WTC11 (cell line): Measurements from ENCODE around the gene STAC2. TPM values are rescaled to one million over a fixed set of nuclear protein-coding genes. Genes with fewer than 3 reads are reported as not detected.
A peak's percentile ranks its signal among the peaks of the same experiment; 100 is the strongest.
"Not testable (repeated sequence)": the region's sequence is repeated elsewhere in the genome, so short reads cannot be mapped to it uniquely, and the experiment has no call there.

Source experiments
- ATAC-seq: fragments of 200-7000 bp; cut with Tn5 transposase; 2 replicates; pipeline ENCODE4 v1.10.0; 2021; ENCODE audit warnings: mild to moderate bottlenecking, moderate library complexity
- CTCF ChIA-PET: fragments of 300-600 bp; sonication (Branson Sonifier 250); formaldehyde crosslinking; loops from one replicate; lab custom pipeline; 2021; ENCODE audit warnings: antibody characterized with exemption; lab: Charles Lee
- POLR2A ChIA-PET: fragments of 350-600 bp; sonication (Branson Sonifier 250); formaldehyde crosslinking; loops from one replicate; lab custom pipeline; 2021; ENCODE audit warnings: antibody characterized with exemption; lab: Charles Lee
- DNase-seq: peaks from one replicate; pipeline ENCODE4 v3.0.0; 2021; ENCODE audit warnings: low spot score
- H3K27ac Mint-ChIP-seq: 2 replicates; pipeline ENCODE4 v1.8.0; 2021; ENCODE audit warnings: mixed read lengths
- H3K27me3 Mint-ChIP-seq: 2 replicates; pipeline ENCODE4 v1.8.0; 2021; ENCODE audit warnings: low read depth, mild to moderate bottlenecking, moderate library complexity, mixed read lengths
- H3K36me3 Mint-ChIP-seq: 2 replicates; pipeline ENCODE4 v1.8.0; 2021; ENCODE audit warnings: mixed read lengths
- H3K4me1 Mint-ChIP-seq: 2 replicates; pipeline ENCODE4 v1.8.0; 2022; ENCODE audit warnings: mixed read lengths
- H3K4me3 Mint-ChIP-seq: 2 replicates; pipeline ENCODE4 v1.8.0; 2021; ENCODE audit warnings: mild to moderate bottlenecking, moderate library complexity, mixed read lengths
- H3K9me3 Mint-ChIP-seq: 2 replicates; pipeline ENCODE4 v1.8.0; 2021; ENCODE audit warnings: mixed read lengths
- CBFB ChIP-seq: sonication (generic); formaldehyde crosslinking; IDR thresholded peaks from 2 replicates; pipeline ENCODE4 v1.8.1; 2022; ENCODE audit warnings: mild to moderate bottlenecking, low read depth, missing genetic modification reagents
- ELF4 ChIP-seq: sonication (generic); formaldehyde crosslinking; IDR thresholded peaks from 2 replicates; pipeline ENCODE4 v1.8.1; 2022; ENCODE audit warnings: low read depth, mild to moderate bottlenecking, moderate library complexity, missing genetic modification reagents
- ESRRA ChIP-seq: sonication (generic); formaldehyde crosslinking; IDR thresholded peaks from 2 replicates; pipeline ENCODE4 v1.8.1; 2022; ENCODE audit warnings: mild to moderate bottlenecking, missing genetic modification reagents, borderline replicate concordance
- GABPB1 ChIP-seq: sonication (generic); formaldehyde crosslinking; IDR thresholded peaks from 2 replicates; pipeline ENCODE4 v1.8.1; 2023; ENCODE audit warnings: mild to moderate bottlenecking, missing genetic modification reagents
- GRHL2 ChIP-seq: fragments of 250-450 bp; sonication (Bioruptor Pico); IDR thresholded peaks from 2 replicates; pipeline ENCODE4 v1.8.0; 2022; ENCODE audit warnings: mild to moderate bottlenecking, moderate library complexity; ENCODE audit not compliant: insufficient replicate concordance, severe bottlenecking
- GTF2I ChIP-seq: fragments of 250-450 bp; sonication (Bioruptor Pico); conservative IDR thresholded peaks from 2 replicates; pipeline ENCODE4 v1.4.0; 2021; ENCODE audit warnings: mild to moderate bottlenecking
- NFYB ChIP-seq: sonication (generic); formaldehyde crosslinking; conservative IDR thresholded peaks from 2 replicates; pipeline ENCODE4 v1.8.0; 2022; ENCODE audit warnings: low read depth, missing genetic modification reagents
- NR3C1 ChIP-seq: sonication (generic); formaldehyde crosslinking; conservative IDR thresholded peaks from 2 replicates; pipeline ENCODE4 v1.8.1; 2023; ENCODE audit warnings: low read depth, mild to moderate bottlenecking, missing genetic modification reagents
- RORB ChIP-seq: fragments of 250-450 bp; sonication (Bioruptor Pico); IDR thresholded peaks from 2 replicates; pipeline ENCODE4 v1.9.0; 2021; ENCODE audit warnings: mild to moderate bottlenecking
- SMAD3 ChIP-seq: sonication (generic); formaldehyde crosslinking; IDR thresholded peaks from 2 replicates; pipeline ENCODE4 v1.8.0; 2022; ENCODE audit warnings: missing genetic modification reagents, mild to moderate bottlenecking, borderline replicate concordance
- SMAD4 ChIP-seq: sonication (generic); formaldehyde crosslinking; IDR thresholded peaks from 2 replicates; pipeline ENCODE4 v1.8.0; 2022; ENCODE audit warnings: mild to moderate bottlenecking, missing genetic modification reagents
- ZNF232 ChIP-seq: sonication (generic); formaldehyde crosslinking; IDR thresholded peaks from 2 replicates; pipeline ENCODE4 v1.8.0; 2022; ENCODE audit warnings: mild to moderate bottlenecking, missing genetic modification reagents
- ZNF317 ChIP-seq: sonication (generic); formaldehyde crosslinking; IDR thresholded peaks from 2 replicates; pipeline ENCODE4 v1.8.1; 2023; ENCODE audit warnings: low read depth, mild to moderate bottlenecking, moderate library complexity, missing genetic modification reagents, borderline replicate concordance
- ZNF396 ChIP-seq: fragments of 250-450 bp; sonication (Bioruptor Pico); IDR thresholded peaks from 2 replicates; pipeline ENCODE4 v1.8.0; 2021; ENCODE audit warnings: mild to moderate bottlenecking, moderate library complexity, borderline replicate concordance
- ZNF671 ChIP-seq: fragments of 250-450 bp; sonication (Bioruptor Pico); IDR thresholded peaks from 2 replicates; pipeline ENCODE4 v1.8.0; 2021; ENCODE audit warnings: mild to moderate bottlenecking
- total RNA-seq: library from RNA; stranded (reverse); gene quantifications from 3 replicates; pipeline ENCODE4 v1.2.3, GENCODE V29; 2021
- TF ChIP-seq, protein P1 (sequence below): sonication (generic); formaldehyde crosslinking; conservative IDR thresholded peaks from 2 replicates; pipeline ENCODE4 v1.8.1; 2022; ENCODE audit warnings: mild to moderate bottlenecking, missing genetic modification reagents
- TF ChIP-seq, protein P2 (sequence below): sonication (generic); formaldehyde crosslinking; IDR thresholded peaks from 2 replicates; pipeline ENCODE4 v1.8.1; 2022; ENCODE audit warnings: low read depth, mild to moderate bottlenecking, moderate library complexity, missing genetic modification reagents, borderline replicate concordance
- TF ChIP-seq, protein P3 (sequence below): sonication (generic); formaldehyde crosslinking; IDR thresholded peaks from 2 replicates; pipeline ENCODE4 v1.8.0; 2022; ENCODE audit warnings: mild to moderate bottlenecking, missing genetic modification reagents
- TF ChIP-seq, protein P4 (sequence below): sonication (generic); formaldehyde crosslinking; IDR thresholded peaks from 2 replicates; pipeline ENCODE4 v1.8.1; 2022; ENCODE audit warnings: missing genetic modification reagents, borderline replicate concordance
- TF ChIP-seq, protein P5 (sequence below): sonication (generic); formaldehyde crosslinking; IDR thresholded peaks from 2 replicates; pipeline ENCODE4 v1.8.1; 2023; ENCODE audit warnings: mild to moderate bottlenecking, moderate library complexity, missing genetic modification reagents
- TF ChIP-seq, protein P6 (sequence below): sonication (generic); formaldehyde crosslinking; conservative IDR thresholded peaks from 2 replicates; pipeline ENCODE4 v1.8.1; 2023; ENCODE audit warnings: mild to moderate bottlenecking, low read depth, missing genetic modification reagents, moderate library complexity
- TF ChIP-seq, protein P7 (sequence below): fragments of 250-450 bp; sonication (Bioruptor Pico); IDR thresholded peaks from 2 replicates; pipeline ENCODE4 v2.1.2; 2022; ENCODE audit warnings: mild to moderate bottlenecking, moderate library complexity
- TF ChIP-seq, protein P8 (sequence below): fragments of 200-600 bp; IDR thresholded peaks from 2 replicates; pipeline ENCODE4 v1.8.0; 2022; ENCODE audit warnings: antibody characterized with exemption

The STAC2 gene
- total RNA-seq, 1 experiment from 2014 or later: 4.2 TPM

DNA sequence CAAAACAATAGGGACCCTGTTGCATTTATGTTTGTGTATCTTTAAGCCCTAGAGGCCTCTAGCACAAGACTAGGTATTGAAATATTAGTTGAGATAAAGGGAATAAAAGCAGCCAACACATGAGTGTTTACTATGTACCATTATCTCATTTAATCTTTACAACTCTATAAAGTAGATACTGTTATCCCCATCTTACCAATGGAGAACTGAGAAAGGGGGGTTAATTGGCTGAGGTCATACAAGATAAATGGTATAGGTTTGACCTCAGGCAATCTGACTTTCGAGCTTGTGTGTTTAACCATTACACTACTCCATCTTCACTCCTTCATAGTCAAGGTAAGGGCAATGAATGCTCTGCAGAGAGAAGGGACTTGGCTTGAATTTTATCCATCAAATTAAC lies 26.3 kb upstream of the STAC2 start:
- no peaks in the 10 kb centered on the region for H3K36me3 Mint-ChIP-seq
- ChIA-PET POLR2A (no interaction called here), CTCF (interaction anchor here (1.2 to 11.0 kb wide), 4 partner anchors 9 to 45 kb away, joined by 4 to 217 read pairs (median 10); no protein-coding TSS in a partner anchor)
- H3K4me3 Mint-ChIP-seq: no peak overlapping the region
- H3K27ac Mint-ChIP-seq: no peak overlapping the region
- 0 out of 2 replicates have a peak, but pooled peaks cover 5% of the 10 kb centered on the region for H3K4me1 Mint-ChIP-seq
- no peak for ATAC-seq
- H3K27me3 Mint-ChIP-seq: no peaks in the 10 kb centered on the region; the same call in 1 of the 2 replicates
- no peak for DNase-seq
- no peaks in the 10 kb centered on the region for H3K9me3 Mint-ChIP-seq
- TF ChIP-seq NFYB: no peak
- no peak for TF ChIP-seq SMAD3 (CRISPR knock-in tag)
- TF ChIP-seq, protein P1, sequence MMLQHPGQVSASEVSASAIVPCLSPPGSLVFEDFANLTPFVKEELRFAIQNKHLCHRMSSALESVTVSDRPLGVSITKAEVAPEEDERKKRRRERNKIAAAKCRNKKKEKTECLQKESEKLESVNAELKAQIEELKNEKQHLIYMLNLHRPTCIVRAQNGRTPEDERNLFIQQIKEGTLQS (CRISPR knock-in tag): no peak
- no peak for TF ChIP-seq SMAD4
- no peak for TF ChIP-seq ELF4
- no peak for TF ChIP-seq NR3C1
- TF ChIP-seq ZNF232 (CRISPR knock-in tag): no peak
- TF ChIP-seq ZNF317: no peak
- TF ChIP-seq, protein P2, sequence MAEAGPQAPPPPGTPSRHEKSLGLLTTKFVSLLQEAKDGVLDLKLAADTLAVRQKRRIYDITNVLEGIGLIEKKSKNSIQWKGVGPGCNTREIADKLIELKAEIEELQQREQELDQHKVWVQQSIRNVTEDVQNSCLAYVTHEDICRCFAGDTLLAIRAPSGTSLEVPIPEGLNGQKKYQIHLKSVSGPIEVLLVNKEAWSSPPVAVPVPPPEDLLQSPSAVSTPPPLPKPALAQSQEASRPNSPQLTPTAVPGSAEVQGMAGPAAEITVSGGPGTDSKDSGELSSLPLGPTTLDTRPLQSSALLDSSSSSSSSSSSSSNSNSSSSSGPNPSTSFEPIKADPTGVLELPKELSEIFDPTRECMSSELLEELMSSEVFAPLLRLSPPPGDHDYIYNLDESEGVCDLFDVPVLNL: no peak
- TF ChIP-seq ESRRA (CRISPR knock-in tag): no peak
- TF ChIP-seq, protein P3, sequence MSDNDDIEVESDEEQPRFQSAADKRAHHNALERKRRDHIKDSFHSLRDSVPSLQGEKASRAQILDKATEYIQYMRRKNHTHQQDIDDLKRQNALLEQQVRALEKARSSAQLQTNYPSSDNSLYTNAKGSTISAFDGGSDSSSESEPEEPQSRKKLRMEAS (CRISPR knock-in tag): no peak
- TF ChIP-seq, protein P4, sequence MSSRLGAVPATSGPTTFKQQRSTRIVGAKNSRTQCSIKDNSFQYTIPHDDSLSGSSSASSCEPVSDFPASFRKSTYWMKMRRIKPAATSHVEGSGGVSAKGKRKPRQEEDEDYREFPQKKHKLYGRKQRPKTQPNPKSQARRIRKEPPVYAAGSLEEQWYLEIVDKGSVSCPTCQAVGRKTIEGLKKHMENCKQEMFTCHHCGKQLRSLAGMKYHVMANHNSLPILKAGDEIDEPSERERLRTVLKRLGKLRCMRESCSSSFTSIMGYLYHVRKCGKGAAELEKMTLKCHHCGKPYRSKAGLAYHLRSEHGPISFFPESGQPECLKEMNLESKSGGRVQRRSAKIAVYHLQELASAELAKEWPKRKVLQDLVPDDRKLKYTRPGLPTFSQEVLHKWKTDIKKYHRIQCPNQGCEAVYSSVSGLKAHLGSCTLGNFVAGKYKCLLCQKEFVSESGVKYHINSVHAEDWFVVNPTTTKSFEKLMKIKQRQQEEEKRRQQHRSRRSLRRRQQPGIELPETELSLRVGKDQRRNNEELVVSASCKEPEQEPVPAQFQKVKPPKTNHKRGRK: no peak
- TF ChIP-seq, protein P5, sequence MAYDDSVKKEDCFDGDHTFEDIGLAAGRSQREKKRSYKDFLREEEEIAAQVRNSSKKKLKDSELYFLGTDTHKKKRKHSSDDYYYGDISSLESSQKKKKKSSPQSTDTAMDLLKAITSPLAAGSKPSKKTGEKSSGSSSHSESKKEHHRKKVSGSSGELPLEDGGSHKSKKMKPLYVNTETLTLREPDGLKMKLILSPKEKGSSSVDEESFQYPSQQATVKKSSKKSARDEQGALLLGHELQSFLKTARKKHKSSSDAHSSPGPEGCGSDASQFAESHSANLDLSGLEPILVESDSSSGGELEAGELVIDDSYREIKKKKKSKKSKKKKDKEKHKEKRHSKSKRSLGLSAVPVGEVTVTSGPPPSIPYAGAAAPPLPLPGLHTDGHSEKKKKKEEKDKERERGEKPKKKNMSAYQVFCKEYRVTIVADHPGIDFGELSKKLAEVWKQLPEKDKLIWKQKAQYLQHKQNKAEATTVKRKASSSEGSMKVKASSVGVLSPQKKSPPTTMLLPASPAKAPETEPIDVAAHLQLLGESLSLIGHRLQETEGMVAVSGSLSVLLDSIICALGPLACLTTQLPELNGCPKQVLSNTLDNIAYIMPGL (CRISPR knock-in tag): no peak
- no peak for TF ChIP-seq CBFB (CRISPR knock-in tag)

DNA sequence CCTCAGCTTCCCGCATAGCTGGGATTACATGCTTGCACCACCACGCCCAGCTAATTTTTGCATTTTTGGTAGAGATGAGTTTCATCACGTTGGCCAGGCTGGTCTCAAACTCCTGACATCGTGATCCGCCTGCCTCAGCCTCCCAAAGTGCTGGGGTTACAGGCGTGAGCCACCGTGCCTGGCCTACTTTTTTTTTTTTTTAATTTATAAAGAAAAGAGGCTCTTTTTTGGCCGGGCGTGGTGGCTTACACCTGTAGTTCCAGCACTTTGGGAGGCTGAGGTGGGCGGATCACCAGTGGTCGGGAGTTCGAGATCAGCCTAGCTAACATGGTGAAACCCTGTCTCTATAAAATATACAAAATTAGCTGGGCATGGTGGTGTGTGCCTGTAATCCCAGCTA lies 24.3 kb upstream of the STAC2 start:
- CTCF ChIA-PET: interaction anchor here (0.7 to 15.5 kb wide), 5 partner anchors 11 to 56 kb away, joined by 3 to 626 read pairs (median 5); no protein-coding TSS in a partner anchor
- H3K27ac Mint-ChIP-seq, ATAC-seq, H3K4me3 Mint-ChIP-seq, DNase-seq, H3K9me3 Mint-ChIP-seq, POLR2A ChIA-PET, H3K27me3 Mint-ChIP-seq, H3K36me3 Mint-ChIP-seq, H3K4me1 Mint-ChIP-seq: not testable (repeated sequence)

DNA sequence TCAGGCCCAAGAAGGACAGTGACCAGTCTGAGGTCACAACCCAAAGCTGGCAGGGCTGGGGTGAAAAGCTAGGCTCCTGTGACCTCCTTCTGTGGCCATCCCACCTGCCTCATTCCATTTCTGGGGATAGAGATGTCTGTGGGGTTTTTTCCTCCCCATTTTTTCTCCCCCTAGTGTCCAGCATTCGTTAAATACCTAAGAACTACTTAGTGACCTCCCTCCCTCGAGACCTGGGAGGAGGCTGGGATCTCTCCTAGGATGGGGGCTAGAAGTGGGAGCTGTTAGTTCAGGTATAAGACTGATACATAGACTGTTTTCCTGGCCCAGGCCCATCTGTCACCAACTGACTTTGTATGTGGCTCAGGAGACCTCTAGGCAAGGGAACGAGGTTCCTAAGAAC lies 20.5 kb upstream of the STAC2 start:
- ATAC-seq (no peak), DNase-seq (no peak)
- TF ChIP-seq, protein P6, sequence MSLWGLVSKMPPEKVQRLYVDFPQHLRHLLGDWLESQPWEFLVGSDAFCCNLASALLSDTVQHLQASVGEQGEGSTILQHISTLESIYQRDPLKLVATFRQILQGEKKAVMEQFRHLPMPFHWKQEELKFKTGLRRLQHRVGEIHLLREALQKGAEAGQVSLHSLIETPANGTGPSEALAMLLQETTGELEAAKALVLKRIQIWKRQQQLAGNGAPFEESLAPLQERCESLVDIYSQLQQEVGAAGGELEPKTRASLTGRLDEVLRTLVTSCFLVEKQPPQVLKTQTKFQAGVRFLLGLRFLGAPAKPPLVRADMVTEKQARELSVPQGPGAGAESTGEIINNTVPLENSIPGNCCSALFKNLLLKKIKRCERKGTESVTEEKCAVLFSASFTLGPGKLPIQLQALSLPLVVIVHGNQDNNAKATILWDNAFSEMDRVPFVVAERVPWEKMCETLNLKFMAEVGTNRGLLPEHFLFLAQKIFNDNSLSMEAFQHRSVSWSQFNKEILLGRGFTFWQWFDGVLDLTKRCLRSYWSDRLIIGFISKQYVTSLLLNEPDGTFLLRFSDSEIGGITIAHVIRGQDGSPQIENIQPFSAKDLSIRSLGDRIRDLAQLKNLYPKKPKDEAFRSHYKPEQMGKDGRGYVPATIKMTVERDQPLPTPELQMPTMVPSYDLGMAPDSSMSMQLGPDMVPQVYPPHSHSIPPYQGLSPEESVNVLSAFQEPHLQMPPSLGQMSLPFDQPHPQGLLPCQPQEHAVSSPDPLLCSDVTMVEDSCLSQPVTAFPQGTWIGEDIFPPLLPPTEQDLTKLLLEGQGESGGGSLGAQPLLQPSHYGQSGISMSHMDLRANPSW (CRISPR knock-in tag): no peak
- no peak for TF ChIP-seq ZNF671 (CRISPR knock-in tag)
- no peak for TF ChIP-seq GRHL2 (CRISPR knock-in tag)
- no peak for TF ChIP-seq GABPB1
- TF ChIP-seq, protein P7, sequence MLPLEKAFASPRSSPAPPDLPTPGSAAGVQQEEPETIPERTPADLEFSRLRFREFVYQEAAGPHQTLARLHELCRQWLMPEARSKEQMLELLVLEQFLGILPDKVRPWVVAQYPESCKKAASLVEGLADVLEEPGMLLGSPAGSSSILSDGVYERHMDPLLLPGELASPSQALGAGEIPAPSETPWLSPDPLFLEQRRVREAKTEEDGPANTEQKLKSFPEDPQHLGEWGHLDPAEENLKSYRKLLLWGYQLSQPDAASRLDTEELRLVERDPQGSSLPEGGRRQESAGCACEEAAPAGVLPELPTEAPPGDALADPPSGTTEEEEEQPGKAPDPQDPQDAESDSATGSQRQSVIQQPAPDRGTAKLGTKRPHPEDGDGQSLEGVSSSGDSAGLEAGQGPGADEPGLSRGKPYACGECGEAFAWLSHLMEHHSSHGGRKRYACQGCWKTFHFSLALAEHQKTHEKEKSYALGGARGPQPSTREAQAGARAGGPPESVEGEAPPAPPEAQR (CRISPR knock-in tag): no peak
- no peak for TF ChIP-seq ZNF396
- no peak for TF ChIP-seq RORB (CRISPR knock-in tag)
- TF ChIP-seq, protein P8, sequence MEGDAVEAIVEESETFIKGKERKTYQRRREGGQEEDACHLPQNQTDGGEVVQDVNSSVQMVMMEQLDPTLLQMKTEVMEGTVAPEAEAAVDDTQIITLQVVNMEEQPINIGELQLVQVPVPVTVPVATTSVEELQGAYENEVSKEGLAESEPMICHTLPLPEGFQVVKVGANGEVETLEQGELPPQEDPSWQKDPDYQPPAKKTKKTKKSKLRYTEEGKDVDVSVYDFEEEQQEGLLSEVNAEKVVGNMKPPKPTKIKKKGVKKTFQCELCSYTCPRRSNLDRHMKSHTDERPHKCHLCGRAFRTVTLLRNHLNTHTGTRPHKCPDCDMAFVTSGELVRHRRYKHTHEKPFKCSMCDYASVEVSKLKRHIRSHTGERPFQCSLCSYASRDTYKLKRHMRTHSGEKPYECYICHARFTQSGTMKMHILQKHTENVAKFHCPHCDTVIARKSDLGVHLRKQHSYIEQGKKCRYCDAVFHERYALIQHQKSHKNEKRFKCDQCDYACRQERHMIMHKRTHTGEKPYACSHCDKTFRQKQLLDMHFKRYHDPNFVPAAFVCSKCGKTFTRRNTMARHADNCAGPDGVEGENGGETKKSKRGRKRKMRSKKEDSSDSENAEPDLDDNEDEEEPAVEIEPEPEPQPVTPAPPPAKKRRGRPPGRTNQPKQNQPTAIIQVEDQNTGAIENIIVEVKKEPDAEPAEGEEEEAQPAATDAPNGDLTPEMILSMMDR: no peak
- TF ChIP-seq GTF2I (CRISPR knock-in tag): no peak
- ChIA-PET POLR2A (no interaction called here), CTCF (interaction anchor here (0.6 to 15.5 kb wide), 11 partner anchors 10 to 751 kb away, joined by 3 to 626 read pairs (median 7); no protein-coding TSS in a partner anchor)
- Mint-ChIP-seq H3K27me3 (no peaks in the 10 kb centered on the region; the same call in 1 of the 2 replicates), H3K4me3 (no peak overlapping the region), H3K27ac (0 out of 2 replicates have a peak overlapping the region, but pooled peaks have one; percentile 32), H3K36me3 (no peaks in the 10 kb centered on the region), H3K9me3 (no peaks in the 10 kb centered on the region), H3K4me1 (peaks cover 21% of the 10 kb centered on the region)
